H1 (cell line): ENCODE measurements around the gene JPH3. TPM values are rescaled to one million over a fixed set of nuclear protein-coding genes. Genes with fewer than 3 reads are reported as not detected.

Source experiments
- CTCF ChIA-PET: fragments of 300-600 bp; sonication (Branson Sonifier 250); formaldehyde crosslinking; loops from one replicate; lab custom pipeline; 2021; ENCODE audit not compliant: partially characterized antibody; lab: Charles Lee
- POLR2A ChIA-PET: fragments of 300-600 bp; sonication (Branson Sonifier 250); formaldehyde crosslinking; loops from one replicate; lab custom pipeline; 2021; ENCODE audit warnings: inconsistent platforms; ENCODE audit not compliant: partially characterized antibody; lab: Charles Lee
- DNase-seq, 2 experiments: peaks; one replicate each; pipeline versions ENCODE4 v3.0.0 to v3.0.0-alpha.2; 2010 to 2022; ENCODE audit warnings: low spot score in 2 of 2, low read depth in 1 of 2, mixed read lengths in 1 of 2
- FAIRE-seq: peaks from 2 replicates; lab custom pipeline; 2011; peaks lifted over from hg19 to GRCh38; lab: Jason Lieb, UNC
- H2AFZ ChIP-seq: 2 replicates; pipeline ENCODE4 v1.8.1; 2012; ENCODE audit warnings: low read length, inconsistent platforms
- H2AK5ac ChIP-seq: 2 replicates; pipeline ENCODE4 v1.6.1; 2013; ENCODE audit warnings: low read depth, low read length
- H2BK120ac ChIP-seq: replicated peaks from 2 replicates; pipeline ENCODE3; 2013; ENCODE audit warnings: low read depth, low read length, inconsistent platforms
- H2BK12ac ChIP-seq: 2 replicates; pipeline ENCODE4 v1.6.1; 2013; ENCODE audit warnings: low read depth, low read length
- H2BK15ac ChIP-seq: 2 replicates; pipeline ENCODE4 v1.6.1; 2013; ENCODE audit warnings: low read length
- H2BK20ac ChIP-seq: 2 replicates; pipeline ENCODE4 v1.6.1; 2013; ENCODE audit warnings: low read length
- H2BK5ac ChIP-seq: 2 replicates; pipeline ENCODE4 v1.6.1; 2013; ENCODE audit warnings: low read depth, low read length
- H3K14ac ChIP-seq: 2 replicates; pipeline ENCODE4 v1.6.1; 2013; ENCODE audit warnings: inconsistent platforms; ENCODE audit not compliant: insufficient read length
- H3K18ac ChIP-seq: 2 replicates; pipeline ENCODE4 v1.6.1; 2013; ENCODE audit warnings: low read length; ENCODE audit errors: extremely low read depth
- H3K23ac ChIP-seq: 2 replicates; pipeline ENCODE4 v1.6.1; 2013; ENCODE audit warnings: inconsistent platforms; ENCODE audit not compliant: insufficient read length
- H3K23me2 ChIP-seq: 2 replicates; pipeline ENCODE4 v1.6.1; 2013; ENCODE audit warnings: low read depth, low read length
- H3K27ac ChIP-seq: 2 replicates; pipeline ENCODE4 v1.6.1; 2011; ENCODE audit warnings: low read depth, low read length, inconsistent platforms
- H3K27me3 ChIP-seq, 4 experiments: replicated peaks in 1 of 4; 1 replicate in 1 of 4; 2 replicates in 3 of 4; pipeline versions ENCODE4 v1.6.1 to v1.8.1; 2011 to 2013; ENCODE audit warnings: low read length in 3 of 4, mild to moderate bottlenecking in 3 of 4, inconsistent platforms in 2 of 4, mixed read lengths in 2 of 4, moderate library complexity in 1 of 4; ENCODE audit not compliant: control insufficient read depth in 3 of 4, insufficient read depth in 3 of 4; ENCODE audit errors: extremely low read depth in 1 of 4
- H3K36me3 ChIP-seq, 4 experiments: 2 replicates each; pipeline versions ENCODE4 v1.6.1 to v1.8.1; 2011 to 2013; ENCODE audit warnings: mild to moderate bottlenecking in 4 of 4, low read length in 3 of 4, moderate library complexity in 2 of 4, control low read depth in 1 of 4, inconsistent platforms in 1 of 4; ENCODE audit not compliant: insufficient read depth in 4 of 4, control insufficient read depth in 2 of 4
- H3K4ac ChIP-seq: replicated peaks from 2 replicates; pipeline ENCODE3; 2013; ENCODE audit warnings: low read length, low read depth, mixed read lengths, inconsistent platforms; ENCODE audit not compliant: insufficient read length
- H3K4me1 ChIP-seq, 4 experiments: replicated peaks in 1 of 4; 1 replicate in 1 of 4; 2 replicates in 3 of 4; pipeline versions ENCODE4 v1.6.1 to v1.8.1; 2011 to 2013; ENCODE audit warnings: low read length in 3 of 4, inconsistent platforms in 2 of 4, mixed read lengths in 1 of 4; ENCODE audit not compliant: insufficient read depth in 4 of 4, control insufficient read depth in 3 of 4
- H3K4me2 ChIP-seq, 2 experiments: 2 replicates each; pipeline versions ENCODE4 v1.6.1 to v1.8.1; 2011 to 2013; ENCODE audit warnings: low read depth in 2 of 2, low read length in 2 of 2, control low read depth in 1 of 2, inconsistent platforms in 1 of 2, mild to moderate bottlenecking in 1 of 2; ENCODE audit not compliant: insufficient read depth in 1 of 2
- H3K4me3 ChIP-seq, 4 experiments: fragments of 200-600, 300-600 bp in 1 of 4; sonication (generic), shearing (Covaris generic), sonication (Bioruptor Twin) in 1 of 4; 2 replicates each; pipeline versions ENCODE4 v1.5.1 to v1.8.1; 2011 to 2016; ENCODE audit warnings: low read length in 4 of 4, low read depth in 3 of 4, control low read depth in 2 of 4, inconsistent platforms in 2 of 4, mild to moderate bottlenecking in 2 of 4, mixed read lengths in 1 of 4, moderate library complexity in 1 of 4; ENCODE audit not compliant: insufficient read depth in 2 of 4; ENCODE audit errors: extremely low read depth in 1 of 4
- H3K56ac ChIP-seq: replicated peaks from 2 replicates; pipeline ENCODE3; 2013; ENCODE audit warnings: low read depth, mild to moderate bottlenecking, mixed read lengths, low read length, inconsistent platforms; ENCODE audit not compliant: insufficient read length
- H3K79me1 ChIP-seq: 2 replicates; pipeline ENCODE4 v1.6.1; 2013; ENCODE audit warnings: low read depth, low read length, control low read depth
- H3K79me2 ChIP-seq, 2 experiments: 2 replicates each; pipeline versions ENCODE4 v1.6.1 to v1.8.1; 2012 to 2013; ENCODE audit warnings: low read length in 2 of 2, mild to moderate bottlenecking in 2 of 2, inconsistent platforms in 1 of 2; ENCODE audit not compliant: insufficient read depth in 2 of 2, control insufficient read depth in 1 of 2
- H3K9ac ChIP-seq, 4 experiments: replicated peaks in 1 of 4; 1 replicate in 1 of 4; 2 replicates in 3 of 4; pipeline versions ENCODE4 v1.6.1 to v1.8.1; 2011 to 2013; ENCODE audit warnings: low read depth in 3 of 4, low read length in 3 of 4, control low read depth in 2 of 4, mild to moderate bottlenecking in 2 of 4, moderate library complexity in 2 of 4, inconsistent platforms in 1 of 4; ENCODE audit errors: extremely low read depth in 1 of 4
- H3K9me3 ChIP-seq, 2 experiments: 2 replicates each; pipeline versions ENCODE4 v1.6.1 to v1.8.1; 2012 to 2013; ENCODE audit warnings: mild to moderate bottlenecking in 2 of 2, moderate library complexity in 2 of 2, control low read depth in 1 of 2, inconsistent platforms in 1 of 2, low read depth in 1 of 2, low read length in 1 of 2, mixed read lengths in 1 of 2; ENCODE audit not compliant: insufficient read depth in 2 of 2
- H4K20me1 ChIP-seq, 2 experiments: replicated peaks in 1 of 2; 2 replicates each; pipeline versions ENCODE3 to v1.8.1; 2011 to 2013; ENCODE audit warnings: inconsistent platforms in 2 of 2, low read length in 2 of 2, mild to moderate bottlenecking in 1 of 2; ENCODE audit not compliant: insufficient read depth in 2 of 2, control insufficient read depth in 1 of 2
- H4K5ac ChIP-seq: 2 replicates; pipeline ENCODE4 v1.6.1; 2013; ENCODE audit warnings: low read length, low read depth, mixed read lengths, inconsistent platforms; ENCODE audit not compliant: insufficient read length
- H4K8ac ChIP-seq: 2 replicates; pipeline ENCODE4 v1.8.0; 2013; ENCODE audit warnings: mild to moderate bottlenecking, moderate library complexity, low read length, inconsistent platforms; ENCODE audit not compliant: insufficient read depth; ENCODE audit errors: extremely low read depth
- H4K91ac ChIP-seq: replicated peaks from 2 replicates; pipeline ENCODE3; 2013; ENCODE audit warnings: low read length, mixed read lengths, inconsistent platforms; ENCODE audit not compliant: insufficient read length
- CBX5 ChIP-seq: fragments of 300-800, 300-1000 bp; sonication (generic); IDR thresholded peaks from 2 replicates; pipeline ENCODE4 v1.7.1; 2016; ENCODE audit warnings: antibody characterized with exemption, low read length, low read depth
- JUN ChIP-seq: IDR thresholded peaks from 2 replicates; pipeline ENCODE4 v1.6.1; 2011; ENCODE audit warnings: low read depth, mild to moderate bottlenecking, improper control_type of control experiment, low read length
- JUND ChIP-seq: IDR thresholded peaks from 2 replicates; pipeline ENCODE4 v1.6.1; 2011; ENCODE audit warnings: mild to moderate bottlenecking, improper control_type of control experiment, low read length
- POLR2AphosphoS5 ChIP-seq: IDR thresholded peaks from 2 replicates; pipeline ENCODE4 v1.6.1; 2011; ENCODE audit warnings: low read depth, low read length
- RNF2 ChIP-seq: fragments of 200-900, 300-1000 bp; sonication (generic); IDR thresholded peaks from 2 replicates; pipeline ENCODE4 v1.7.1; 2016; ENCODE audit warnings: borderline replicate concordance, low read depth, mild to moderate bottlenecking, antibody characterized with exemption, low read length; ENCODE audit not compliant: poor library complexity, severe bottlenecking; ENCODE audit errors: missing control alignments
- WGBS, 2 experiments: shearing (Covaris generic) in 1 of 2; methylation state at CpG; one replicate each; pipeline versions ENCODE4 v1.1.6 to v1.1.7; 2013 to 2015; ENCODE audit warnings: low lambda C conversion rate in 2 of 2, mixed read lengths in 2 of 2, inconsistent platforms in 1 of 2, low coverage in 1 of 2, missing lambda C conversion rate in 1 of 2; ENCODE audit not compliant: insufficient replicate concordance in 2 of 2, insufficient coverage in 1 of 2, insufficient read length in 1 of 2; ENCODE audit errors: extremely low coverage in 1 of 2, missing lambda C conversion rate in 1 of 2; 5-methylcytosine and 5-hydroxymethylcytosine counted together
- polyA plus RNA-seq, 7 experiments: library from polyadenylated mRNA; depleted of rRNA in 3 of 7; stranded (reverse) in 5 of 7; unstranded in 2 of 7; fragments of >200 nt in 5 of 7; fragments of 200-250 nt in 2 of 7; gene quantifications; 1 replicate in 5 of 7; 2 replicates in 1 of 7; 4 replicates in 1 of 7; pipeline versions ENCODE4 v1.2.1 to v1.2.3, GENCODE V29; 2011 to 2013; ENCODE audit warnings: missing spikeins in 2 of 7, mixed read lengths in 2 of 7
- total RNA-seq: library from RNA; stranded (reverse); fragmentation: NEBNext Ultra II Directional; extraction: Animal tissue kit (Norgen Biotek cat#: 25700); gene quantifications from 2 replicates; pipeline ENCODE4 v1.2.1, GENCODE V29; 2021
- TF ChIP-seq, protein P1 (sequence below): IDR thresholded peaks from 2 replicates; pipeline ENCODE4 v1.6.1; 2012; ENCODE audit warnings: low read length, inconsistent platforms

The JPH3 gene
- total and polyA plus RNA-seq, 2 of the 8 experiments (the other 6 are each of a cell fraction or from before 2014, with no cell fraction given) = 10.3 to 28.3 TPM

DNA sequence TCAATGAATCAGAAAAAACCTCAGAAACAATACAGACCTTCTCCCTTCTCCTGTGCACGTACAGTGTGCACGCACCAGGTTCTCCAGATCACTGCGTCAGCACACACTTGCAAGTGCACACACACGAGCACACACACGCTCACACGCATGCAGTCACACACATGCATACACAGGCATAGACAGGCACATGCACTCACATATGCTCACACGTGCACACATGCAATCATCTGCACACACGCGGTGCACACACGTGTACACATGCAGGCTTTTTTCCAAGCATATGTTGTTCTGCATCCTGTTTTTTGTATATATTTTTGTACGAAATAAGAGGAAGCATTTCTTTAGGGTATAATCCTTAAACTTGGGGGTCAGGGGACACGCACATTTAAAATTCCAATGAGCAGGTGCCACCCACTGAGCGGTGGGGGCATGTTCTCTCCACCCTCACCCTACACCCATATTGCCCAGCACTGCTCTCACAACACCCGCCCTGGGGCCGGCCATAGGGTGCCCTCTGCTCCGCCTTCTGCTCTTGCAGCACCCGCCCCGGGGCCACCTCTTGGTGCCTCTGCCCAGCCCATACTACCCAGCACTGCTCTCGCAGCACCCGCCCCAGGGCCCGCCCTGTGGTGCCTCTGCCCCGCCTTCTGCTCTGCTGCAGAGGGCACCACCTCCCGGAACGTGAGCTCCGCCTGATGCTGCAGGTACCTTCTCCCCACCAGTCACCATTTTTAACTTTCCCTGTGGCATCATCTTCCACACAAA, 142.6 kb downstream of the JPH3 start:
- Histone ChIP-seq H3K36me3 (peaks cover 13 to 51% (median 38%) of the 10 kb centered on the region in 4 experiments), H3K9me3 (no peaks in the 10 kb centered on the region; a peak in 1 of 4 replicates)
- DNase-seq = no peak

More for the DNA sequence above, 142.6 kb downstream of the JPH3 start:
- Histone ChIP-seq H3K4ac (no peak overlapping the region), H4K91ac (no peak overlapping the region), H3K27me3 (no peaks in the 10 kb centered on the region), H3K79me2 (peaks cover 0 to 50% of the 10 kb centered on the region in 2 experiments; a peak in 2 of 4 replicates), H4K20me1 (peaks cover 11 to 28% of the 10 kb centered on the region in 2 experiments), H3K79me1 (peaks cover 16% of the 10 kb centered on the region), H4K8ac (no peak overlapping the region), H3K4me2 (no peak overlapping the region), H2BK20ac (no peak overlapping the region), H3K4me1 (no peaks in the 10 kb centered on the region), H3K23me2 (no peaks in the 10 kb centered on the region), H2BK120ac (no peak overlapping the region), H3K9ac (no peak overlapping the region), H3K56ac (no peak overlapping the region), H3K27ac (no peak overlapping the region), H4K5ac (no peak overlapping the region), H2BK12ac (no peak overlapping the region; the same call in 1 of the 2 replicates), H3K4me3 (no peak overlapping the region), H2BK15ac (no peak overlapping the region), H3K18ac (no peak overlapping the region), H2AK5ac (no peak overlapping the region), H2AFZ (no peak overlapping the region), H3K23ac (no peak overlapping the region), H3K14ac (no peak overlapping the region), H2BK5ac (peak overlapping the region; percentile 83; the same call in 1 of the 2 replicates)
- CTCF ChIA-PET = interaction anchor here (0.6 to 1.2 kb wide), 8 partner anchors 17 to 650 kb away, joined by 3 to 4 read pairs (median 3); no protein-coding TSS in a partner anchor
- POLR2A ChIA-PET = interaction anchor here (0.7 to 1.4 kb wide), 4 partner anchors 17 to 32 kb away, joined by 3 to 4 read pairs (median 3); partner anchors contain the start of gene KLHDC4
- FAIRE-seq = no peak
- WGBS, 2 experiments = 88% methylated on average over 14 of the region's 25 CpGs; no CpG with 5 or more reads in 1 of the 2 experiments
- TF ChIP-seq, protein P1, sequence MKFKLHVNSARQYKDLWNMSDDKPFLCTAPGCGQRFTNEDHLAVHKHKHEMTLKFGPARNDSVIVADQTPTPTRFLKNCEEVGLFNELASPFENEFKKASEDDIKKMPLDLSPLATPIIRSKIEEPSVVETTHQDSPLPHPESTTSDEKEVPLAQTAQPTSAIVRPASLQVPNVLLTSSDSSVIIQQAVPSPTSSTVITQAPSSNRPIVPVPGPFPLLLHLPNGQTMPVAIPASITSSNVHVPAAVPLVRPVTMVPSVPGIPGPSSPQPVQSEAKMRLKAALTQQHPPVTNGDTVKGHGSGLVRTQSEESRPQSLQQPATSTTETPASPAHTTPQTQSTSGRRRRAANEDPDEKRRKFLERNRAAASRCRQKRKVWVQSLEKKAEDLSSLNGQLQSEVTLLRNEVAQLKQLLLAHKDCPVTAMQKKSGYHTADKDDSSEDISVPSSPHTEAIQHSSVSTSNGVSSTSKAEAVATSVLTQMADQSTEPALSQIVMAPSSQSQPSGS = no peak
- TF ChIP-seq JUN = no peak
- no peak for TF ChIP-seq JUND
- TF ChIP-seq POLR2AphosphoS5 = 0 out of 2 replicates have a peak, but pooled peaks have one; percentile 14
- TF ChIP-seq RNF2 = no peak
- no peak for TF ChIP-seq CBX5
